Lower leg skin (tissue), 3 donors: ENCODE data around the gene STAT4.

Experiments
- POLR2A ChIP-seq, 2 donors: fragments of 450-650 bp; IDR thresholded peaks; one replicate each; pipeline ENCODE4 v1.6.1; 2016 to 2017; ENCODE audit warnings: antibody characterized with exemption in 2 of 2, mild to moderate bottlenecking in 1 of 2, moderate library complexity in 1 of 2
- TF ChIP-seq, protein P1 (sequence below), 3 donors: fragments of 450-650 bp; IDR thresholded peaks; one replicate each; pipeline ENCODE4 v1.5.1; 2016; ENCODE audit warnings: antibody characterized with exemption in 3 of 3, mild to moderate bottlenecking in 3 of 3, moderate library complexity in 2 of 3

DNA sequence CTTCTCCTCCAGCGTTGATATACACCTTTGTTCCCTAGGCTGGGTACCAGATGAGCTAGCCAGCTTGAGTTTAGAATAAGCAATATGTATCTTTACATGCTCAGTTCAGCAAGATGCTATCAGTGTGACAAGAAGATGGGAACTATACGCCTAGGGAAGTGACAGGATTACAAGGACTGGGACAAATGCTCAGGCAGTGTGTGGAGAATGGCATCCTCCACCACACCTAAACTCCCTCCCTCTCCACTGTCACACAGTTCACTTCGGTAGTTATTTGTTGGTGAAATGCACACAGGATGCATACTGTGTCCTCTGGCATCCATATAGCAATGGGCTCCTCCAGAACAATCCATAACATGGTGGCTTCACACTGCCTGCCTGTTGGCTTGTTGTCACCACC, 144.5 kb downstream of the STAT4 start:
- TF ChIP-seq, protein P1, sequence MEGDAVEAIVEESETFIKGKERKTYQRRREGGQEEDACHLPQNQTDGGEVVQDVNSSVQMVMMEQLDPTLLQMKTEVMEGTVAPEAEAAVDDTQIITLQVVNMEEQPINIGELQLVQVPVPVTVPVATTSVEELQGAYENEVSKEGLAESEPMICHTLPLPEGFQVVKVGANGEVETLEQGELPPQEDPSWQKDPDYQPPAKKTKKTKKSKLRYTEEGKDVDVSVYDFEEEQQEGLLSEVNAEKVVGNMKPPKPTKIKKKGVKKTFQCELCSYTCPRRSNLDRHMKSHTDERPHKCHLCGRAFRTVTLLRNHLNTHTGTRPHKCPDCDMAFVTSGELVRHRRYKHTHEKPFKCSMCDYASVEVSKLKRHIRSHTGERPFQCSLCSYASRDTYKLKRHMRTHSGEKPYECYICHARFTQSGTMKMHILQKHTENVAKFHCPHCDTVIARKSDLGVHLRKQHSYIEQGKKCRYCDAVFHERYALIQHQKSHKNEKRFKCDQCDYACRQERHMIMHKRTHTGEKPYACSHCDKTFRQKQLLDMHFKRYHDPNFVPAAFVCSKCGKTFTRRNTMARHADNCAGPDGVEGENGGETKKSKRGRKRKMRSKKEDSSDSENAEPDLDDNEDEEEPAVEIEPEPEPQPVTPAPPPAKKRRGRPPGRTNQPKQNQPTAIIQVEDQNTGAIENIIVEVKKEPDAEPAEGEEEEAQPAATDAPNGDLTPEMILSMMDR (IDR thresholded peaks at IDR 0.05): no peak
- TF ChIP-seq POLR2A (IDR thresholded peaks at IDR 0.05): no peak
